Breast epithelium (tissue), 4 donors: ENCODE data around the gene MEAK7. TPM values are rescaled to one million over a fixed set of nuclear protein-coding genes. Genes with fewer than 3 reads are reported as not detected.

Source experiments
- DNase-seq, 2 donors: peaks; one replicate each; pipeline ENCODE4 v3.0.0-alpha.2; 2019; ENCODE audit warnings: low spot score in 2 of 2
- H3K27ac ChIP-seq, 2 donors: fragments of 200-600 bp; sonication (generic) in 1 of 2; one replicate each; pipeline ENCODE4 v1.5.1; 2016 to 2019; ENCODE audit warnings: mild to moderate bottlenecking in 1 of 2
- H3K27me3 ChIP-seq, 2 donors: fragments of 200-600 bp; sonication (generic) in 1 of 2; one replicate each; pipeline versions ENCODE4 v1.5.1 to v1.6.0; 2017 to 2019; ENCODE audit warnings: control low read depth in 1 of 2, mild to moderate bottlenecking in 1 of 2
- H3K36me3 ChIP-seq: fragments of 200-600 bp; one replicate; pipeline ENCODE4 v1.5.1; 2019
- H3K4me1 ChIP-seq, 2 donors: fragments of 200-600 bp; sonication (generic); one replicate each; pipeline ENCODE4 v1.5.1; 2016 to 2019; ENCODE audit warnings: control low read depth in 1 of 2
- H3K4me3 ChIP-seq, 3 donors: fragments of 200-600 bp; sonication (generic); 1 replicate in 2 of 3; 2 replicates in 1 of 3; pipeline ENCODE4 v1.5.1; 2016 to 2019; ENCODE audit warnings: mild to moderate bottlenecking in 3 of 3, moderate library complexity in 2 of 3
- H3K9me3 ChIP-seq, 2 donors: fragments of 200-600 bp; sonication (generic) in 1 of 2; one replicate each; pipeline ENCODE4 v1.5.1; 2016 to 2019; ENCODE audit warnings: control low read depth in 1 of 2
- CTCF ChIP-seq, 3 donors: fragments of 450-650 bp; IDR thresholded peaks; one replicate each; pipeline ENCODE4 v1.5.1; 2016 to 2017; ENCODE audit warnings: antibody characterized with exemption in 3 of 3, mild to moderate bottlenecking in 3 of 3, moderate library complexity in 3 of 3
- POLR2A ChIP-seq: fragments of 450-650 bp; IDR thresholded peaks from one replicate; pipeline ENCODE4 v1.6.1; 2016; ENCODE audit warnings: antibody characterized with exemption, mild to moderate bottlenecking, moderate library complexity
- POLR2AphosphoS5 ChIP-seq, 3 donors: sonication (generic); formaldehyde crosslinking; IDR thresholded peaks; one replicate each; pipeline ENCODE4 v1.6.1; 2017; ENCODE audit warnings: antibody characterized with exemption in 3 of 3
- intact Hi-C: fragments of 100-400 bp; cut with DNase I; formaldehyde crosslinking; loops from one replicate; pipeline ENCODE4 v1.15.1; 2023; ENCODE audit warnings: low total_unique reads
- total RNA-seq, 3 donors: library from RNA; depleted of rRNA; stranded (reverse); fragments of >200 nt; gene quantifications; one replicate each; pipeline ENCODE4 v1.1.0, GENCODE V29; 2016

Gene MEAK7
- total RNA-seq, 3 donors from 2014 or later: 8.8 to 38.1 (median 17.4) TPM

- Histone ChIP-seq H3K9me3 (no peaks in the 10 kb centered on the region), H3K4me3 (peak overlapping the region in 2 of 3 donors; percentile 3 to 19), H3K36me3 (no peaks in the 10 kb centered on the region), H3K27ac (peak overlapping the region; percentile 17 to 33), H3K4me1 (no peaks in the 10 kb centered on the region), H3K27me3 (peaks cover 0 to 6% of the 10 kb centered on the region in 2 donors)
- no peak for DNase-seq
- intact Hi-C loops: loop anchor here (1.0 kb wide), 1 partner anchor 30 kb away; no protein-coding TSS in a partner anchor
- TF ChIP-seq CTCF (IDR thresholded peaks at IDR 0.05) (no peak), POLR2AphosphoS5 (IDR thresholded peaks at IDR 0.05) (no peak), POLR2A (no peak)
Measured at GRCh38 chr16:84548971-84549844, 44.7 kb upstream of the MEAK7 start.

- TF ChIP-seq CTCF (IDR thresholded peaks at IDR 0.05) (no peak), POLR2AphosphoS5 (IDR thresholded peaks at IDR 0.05) (no peak), POLR2A (no peak)
- Histone ChIP-seq H3K27me3 (peaks cover 0 to 6% of the 10 kb centered on the region in 2 donors), H3K27ac (peak overlapping the region; percentile 17 to 33)
Measured at GRCh38 chr16:84548508-84548907, 44.0 kb upstream of the MEAK7 start.

GRCh38 chr16:84547546-84548061 lies 43.1 kb upstream of the MEAK7 start:
- intact Hi-C loops: no loop called here
- no peak for DNase-seq
- Histone ChIP-seq H3K9me3 (no peaks in the 10 kb centered on the region), H3K27me3 (peaks cover 0 to 6% of the 10 kb centered on the region in 2 donors), H3K4me3 (no peak overlapping the region), H3K27ac (no peak overlapping the region), H3K36me3 (no peaks in the 10 kb centered on the region), H3K4me1 (no peaks in the 10 kb centered on the region)
- TF ChIP-seq POLR2AphosphoS5 (IDR thresholded peaks at IDR 0.05): no peak
- TF ChIP-seq POLR2A: no peak
- no peak for TF ChIP-seq CTCF (IDR thresholded peaks at IDR 0.05)

More at GRCh38 chr16:84548508-84548907, 44.0 kb upstream of the MEAK7 start:
- Histone ChIP-seq H3K4me1 (no peaks in the 10 kb centered on the region), H3K4me3 (no peak overlapping the region), H3K36me3 (no peaks in the 10 kb centered on the region), H3K9me3 (no peaks in the 10 kb centered on the region)
- intact Hi-C loops: no loop called here
- DNase-seq: no peak

GRCh38 chr16:84546669-84547545 lies 42.4 kb upstream of the MEAK7 start:
- Histone ChIP-seq H3K4me3 (no peak overlapping the region), H3K4me1 (no peaks in the 10 kb centered on the region), H3K27me3 (peaks cover 0 to 6% of the 10 kb centered on the region in 2 donors), H3K9me3 (no peaks in the 10 kb centered on the region), H3K36me3 (no peaks in the 10 kb centered on the region), H3K27ac (no peak overlapping the region)
- TF ChIP-seq POLR2AphosphoS5 (IDR thresholded peaks at IDR 0.05) (no peak), CTCF (IDR thresholded peaks at IDR 0.05) (no peak), POLR2A (no peak)
- intact Hi-C loops: no loop called here
- no peak for DNase-seq
